Measurements from ENCODE around the gene KMT5B. TPM values are rescaled to one million over a fixed set of nuclear protein-coding genes. Genes with fewer than 3 reads are reported as not detected.

The KMT5B gene
- total RNA-seq, 1 donor: 20.1 TPM

DNA sequence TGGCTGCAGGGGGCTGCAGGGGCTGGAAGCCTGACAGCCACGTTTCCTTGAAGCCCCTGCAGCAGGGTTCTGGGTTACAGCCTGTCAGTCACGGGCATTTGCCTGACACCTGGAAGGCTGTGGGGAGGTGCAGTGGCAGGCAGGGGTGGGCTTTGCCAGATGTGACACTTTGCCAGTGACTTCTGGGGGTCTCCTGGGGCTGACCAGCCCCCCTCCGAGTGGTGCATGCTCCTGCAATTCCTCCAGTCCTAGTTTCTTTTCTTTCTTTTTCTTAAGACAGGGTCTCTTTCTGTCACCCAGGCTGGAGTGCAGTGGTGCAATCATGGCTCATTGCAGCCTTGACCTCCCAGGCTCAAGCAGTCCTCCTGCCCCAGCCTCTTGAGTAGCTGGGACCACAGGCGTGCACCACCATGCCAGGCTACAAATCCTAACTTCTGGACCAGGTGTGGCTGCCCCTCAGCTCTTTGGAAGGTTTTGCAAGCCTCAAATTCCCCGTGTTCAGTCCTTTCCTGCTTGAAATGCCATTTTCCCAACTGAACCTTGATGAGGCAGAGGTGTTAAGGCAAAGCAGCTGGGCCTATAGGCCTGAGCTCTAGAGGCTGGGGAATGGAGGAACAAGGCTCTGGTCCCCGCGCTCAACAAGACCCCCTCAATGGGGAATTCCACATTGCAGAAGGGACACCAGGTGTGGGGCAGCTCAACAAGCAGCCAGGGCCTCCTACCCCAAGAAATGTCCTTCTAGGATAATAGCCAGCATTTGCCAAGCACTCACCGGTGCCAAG is 71.7 kb downstream of the KMT5B start:
- TF ChIP-seq, protein P1, sequence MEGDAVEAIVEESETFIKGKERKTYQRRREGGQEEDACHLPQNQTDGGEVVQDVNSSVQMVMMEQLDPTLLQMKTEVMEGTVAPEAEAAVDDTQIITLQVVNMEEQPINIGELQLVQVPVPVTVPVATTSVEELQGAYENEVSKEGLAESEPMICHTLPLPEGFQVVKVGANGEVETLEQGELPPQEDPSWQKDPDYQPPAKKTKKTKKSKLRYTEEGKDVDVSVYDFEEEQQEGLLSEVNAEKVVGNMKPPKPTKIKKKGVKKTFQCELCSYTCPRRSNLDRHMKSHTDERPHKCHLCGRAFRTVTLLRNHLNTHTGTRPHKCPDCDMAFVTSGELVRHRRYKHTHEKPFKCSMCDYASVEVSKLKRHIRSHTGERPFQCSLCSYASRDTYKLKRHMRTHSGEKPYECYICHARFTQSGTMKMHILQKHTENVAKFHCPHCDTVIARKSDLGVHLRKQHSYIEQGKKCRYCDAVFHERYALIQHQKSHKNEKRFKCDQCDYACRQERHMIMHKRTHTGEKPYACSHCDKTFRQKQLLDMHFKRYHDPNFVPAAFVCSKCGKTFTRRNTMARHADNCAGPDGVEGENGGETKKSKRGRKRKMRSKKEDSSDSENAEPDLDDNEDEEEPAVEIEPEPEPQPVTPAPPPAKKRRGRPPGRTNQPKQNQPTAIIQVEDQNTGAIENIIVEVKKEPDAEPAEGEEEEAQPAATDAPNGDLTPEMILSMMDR (IDR thresholded peaks at IDR 0.05; ENCODE audit: insufficient read depth, low read length): no peak
- no peak for DNase-seq (ENCODE audit: low read depth)
- H3K4me3 ChIP-seq (ENCODE audit: low read depth, low read length): no peak overlapping the region

DNA sequence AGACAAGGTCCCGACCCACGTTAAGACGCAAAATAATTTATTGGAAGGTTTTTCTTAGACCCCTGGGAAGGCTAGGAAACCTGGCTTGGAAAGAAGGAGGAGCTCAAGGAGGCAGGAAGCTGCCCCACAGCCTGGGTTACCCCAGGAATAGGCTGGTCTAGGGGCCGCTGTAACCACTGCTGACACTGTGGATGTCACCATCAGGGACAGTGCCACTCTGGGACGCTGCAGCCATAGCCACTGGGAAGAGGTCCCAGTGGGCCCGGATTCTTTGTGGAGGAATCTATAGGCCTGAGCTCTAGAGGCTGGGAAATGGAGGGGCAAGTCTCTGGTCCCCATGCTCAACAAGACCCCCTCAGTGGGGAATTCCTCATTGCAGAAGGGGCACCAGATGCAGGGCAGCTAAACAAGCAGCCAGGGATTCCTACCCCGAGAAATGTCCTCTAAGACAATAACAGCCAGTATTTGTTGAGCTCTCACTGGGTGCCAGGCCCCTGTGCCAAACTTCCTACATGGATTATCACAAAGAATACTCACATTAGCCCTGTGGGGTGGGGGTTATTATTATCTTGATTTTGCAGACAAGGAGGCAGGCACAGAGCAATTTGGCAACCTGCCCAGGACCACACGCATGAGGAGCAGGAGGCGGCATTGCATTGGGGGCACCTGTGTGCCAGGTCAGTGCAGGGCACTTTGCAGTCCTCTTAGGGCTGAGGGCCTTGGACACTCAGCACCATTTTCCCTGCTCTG is 72.4 kb downstream of the KMT5B start:
- no peak for DNase-seq (ENCODE audit: low read depth)
- TF ChIP-seq, protein P1 (IDR thresholded peaks at IDR 0.05; ENCODE audit: insufficient read depth, low read length): no peak
- no peak overlapping the region for H3K4me3 ChIP-seq (ENCODE audit: low read depth, low read length)

DNA sequence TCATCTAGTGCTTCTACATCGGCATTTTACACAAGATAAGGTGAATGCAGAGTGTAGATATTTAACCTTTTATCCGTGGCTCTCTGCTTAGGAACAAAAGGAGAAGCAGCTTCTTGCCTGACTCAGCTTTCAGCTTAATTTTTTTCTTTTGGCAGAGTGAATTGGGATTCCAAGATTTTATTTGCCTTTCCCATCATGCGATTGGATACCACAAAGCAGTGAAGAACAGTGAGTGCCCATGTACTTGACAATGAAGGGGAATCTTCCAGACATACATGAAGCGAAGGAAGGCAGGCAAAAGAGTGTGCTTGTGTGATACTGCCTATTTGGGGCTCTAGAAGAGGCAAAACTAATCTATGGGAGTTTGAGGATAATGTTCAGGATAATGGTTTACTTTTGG is 74.9 kb downstream of the KMT5B start:
- H3K4me3 ChIP-seq (ENCODE audit: low read depth, low read length): no peak overlapping the region

DNA sequence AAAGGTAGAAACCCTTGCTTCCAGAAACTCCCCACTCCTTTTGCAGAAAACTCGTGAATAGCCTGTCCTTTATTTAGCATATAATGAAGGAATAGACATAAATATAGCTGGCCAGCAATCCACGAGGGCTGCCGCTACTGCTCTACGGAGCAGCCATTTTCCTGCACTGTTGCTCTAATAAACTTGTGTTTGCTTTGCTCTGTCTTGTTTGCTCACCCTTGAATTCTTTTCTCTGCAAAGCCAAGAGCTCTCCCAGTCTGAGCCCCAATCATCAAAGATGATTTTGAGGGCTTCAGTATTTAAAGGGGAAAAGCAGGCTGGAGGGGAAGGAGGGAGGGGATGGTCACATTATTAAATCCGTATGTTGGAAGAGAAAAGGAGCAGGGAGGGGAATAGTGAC is 75.3 kb downstream of the KMT5B start:
- no peak overlapping the region for H3K4me3 ChIP-seq (ENCODE audit: low read depth, low read length)
- TF ChIP-seq, protein P1 (IDR thresholded peaks at IDR 0.05; ENCODE audit: insufficient read depth, low read length): no peak
- no peak for DNase-seq (ENCODE audit: low read depth)

More for the DNA sequence above, 74.9 kb downstream of the KMT5B start:
- DNase-seq (ENCODE audit: low read depth): no peak
- TF ChIP-seq, protein P1 (IDR thresholded peaks at IDR 0.05; ENCODE audit: insufficient read depth, low read length): no peak

DNA sequence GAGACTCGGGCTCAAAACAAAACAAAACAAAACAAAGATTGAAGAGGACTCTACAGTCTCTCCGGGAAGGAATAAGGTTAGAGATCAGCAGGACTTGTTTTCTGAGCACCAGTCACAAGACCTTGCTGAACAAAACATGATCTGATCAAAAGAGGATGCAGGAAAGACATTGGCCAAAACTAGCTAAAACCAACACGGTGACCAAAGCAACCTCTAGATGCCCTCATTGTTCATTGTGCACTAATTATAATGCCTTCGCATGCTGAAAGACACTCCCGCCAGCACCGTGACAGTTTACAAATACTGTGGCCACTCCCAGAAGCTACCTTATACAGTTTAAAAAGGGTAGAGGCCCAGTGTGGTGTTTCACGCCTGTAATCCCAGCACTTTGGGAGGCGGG is 76.2 kb downstream of the KMT5B start:
- no peak overlapping the region for H3K4me3 ChIP-seq (ENCODE audit: low read depth, low read length)
- no peak for DNase-seq (ENCODE audit: low read depth)
- TF ChIP-seq, protein P1 (IDR thresholded peaks at IDR 0.05; ENCODE audit: insufficient read depth, low read length): no peak

DNA sequence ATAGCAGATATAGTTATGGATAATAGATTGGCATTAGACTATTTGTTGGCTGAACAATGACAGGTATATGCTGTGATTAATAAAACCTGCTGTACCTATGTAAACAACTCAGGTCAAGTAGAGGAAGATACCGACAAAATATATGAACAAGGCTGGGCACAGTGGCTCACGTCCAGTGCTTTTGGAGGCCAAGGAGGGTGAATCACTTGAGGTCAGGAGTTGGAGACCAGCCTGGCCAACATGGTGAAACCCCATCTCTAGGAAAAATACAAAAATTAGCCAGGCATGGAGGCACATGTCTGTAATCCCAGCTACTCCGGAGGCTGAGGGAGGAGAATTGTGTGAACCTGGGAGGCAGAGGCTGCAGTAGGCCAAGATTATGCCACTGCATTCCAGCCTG is 77.9 kb downstream of the KMT5B start:
- no peak for DNase-seq (ENCODE audit: low read depth)
- TF ChIP-seq, protein P1 (IDR thresholded peaks at IDR 0.05; ENCODE audit: insufficient read depth, low read length): no peak
- no peak overlapping the region for H3K4me3 ChIP-seq (ENCODE audit: low read depth, low read length)

Measured in fibroblast of the aortic adventitia (primary cell).